WTC11 (cell line): ENCODE measurements around the gene ANGPTL2. TPM values are rescaled to one million over a fixed set of nuclear protein-coding genes. Genes with fewer than 3 reads are reported as not detected.
A peak's percentile ranks its signal among the peaks of the same experiment; 100 is the strongest.

Experiments
- ATAC-seq: fragments of 200-7000 bp; cut with Tn5 transposase; 2 replicates; pipeline ENCODE4 v1.10.0; 2021; ENCODE audit warnings: mild to moderate bottlenecking, moderate library complexity
- CTCF ChIA-PET: fragments of 300-600 bp; sonication (Branson Sonifier 250); formaldehyde crosslinking; loops from one replicate; lab custom pipeline; 2021; ENCODE audit warnings: antibody characterized with exemption; lab: Charles Lee
- POLR2A ChIA-PET: fragments of 350-600 bp; sonication (Branson Sonifier 250); formaldehyde crosslinking; loops from one replicate; lab custom pipeline; 2021; ENCODE audit warnings: antibody characterized with exemption; lab: Charles Lee
- DNase-seq: peaks from one replicate; pipeline ENCODE4 v3.0.0; 2021; ENCODE audit warnings: low spot score
- H3K27ac Mint-ChIP-seq: 2 replicates; pipeline ENCODE4 v1.8.0; 2021; ENCODE audit warnings: mixed read lengths
- H3K27me3 Mint-ChIP-seq: 2 replicates; pipeline ENCODE4 v1.8.0; 2021; ENCODE audit warnings: low read depth, mild to moderate bottlenecking, moderate library complexity, mixed read lengths
- H3K36me3 Mint-ChIP-seq: 2 replicates; pipeline ENCODE4 v1.8.0; 2021; ENCODE audit warnings: mixed read lengths
- H3K4me1 Mint-ChIP-seq: 2 replicates; pipeline ENCODE4 v1.8.0; 2022; ENCODE audit warnings: mixed read lengths
- H3K4me3 Mint-ChIP-seq: 2 replicates; pipeline ENCODE4 v1.8.0; 2021; ENCODE audit warnings: mild to moderate bottlenecking, moderate library complexity, mixed read lengths
- H3K9me3 Mint-ChIP-seq: 2 replicates; pipeline ENCODE4 v1.8.0; 2021; ENCODE audit warnings: mixed read lengths
- ATF1 ChIP-seq: sonication (generic); formaldehyde crosslinking; IDR thresholded peaks from 2 replicates; pipeline ENCODE4 v1.8.1; 2023; ENCODE audit warnings: mild to moderate bottlenecking, moderate library complexity, missing genetic modification reagents
- CREB1 ChIP-seq: sonication (generic); formaldehyde crosslinking; IDR thresholded peaks from 2 replicates; pipeline ENCODE4 v1.8.0; 2023; ENCODE audit warnings: mild to moderate bottlenecking, missing genetic modification reagents
- CREM ChIP-seq: sonication (generic); formaldehyde crosslinking; IDR thresholded peaks from 2 replicates; pipeline ENCODE4 v1.8.1; 2022; ENCODE audit warnings: mild to moderate bottlenecking, missing genetic modification reagents, moderate library complexity
- ESRRA ChIP-seq: sonication (generic); formaldehyde crosslinking; IDR thresholded peaks from 2 replicates; pipeline ENCODE4 v1.8.1; 2022; ENCODE audit warnings: mild to moderate bottlenecking, missing genetic modification reagents, borderline replicate concordance
- GABPB1 ChIP-seq: sonication (generic); formaldehyde crosslinking; IDR thresholded peaks from 2 replicates; pipeline ENCODE4 v1.8.1; 2023; ENCODE audit warnings: mild to moderate bottlenecking, missing genetic modification reagents
- NR2C2 ChIP-seq: sonication (generic); formaldehyde crosslinking; IDR thresholded peaks from 2 replicates; pipeline ENCODE4 v1.8.0; 2022; ENCODE audit warnings: mild to moderate bottlenecking, missing genetic modification reagents
- RORB ChIP-seq: fragments of 250-450 bp; sonication (Bioruptor Pico); IDR thresholded peaks from 2 replicates; pipeline ENCODE4 v1.9.0; 2021; ENCODE audit warnings: mild to moderate bottlenecking
- ZBTB21 ChIP-seq: sonication (generic); formaldehyde crosslinking; IDR thresholded peaks from 2 replicates; pipeline ENCODE4 v1.8.1; 2023; ENCODE audit warnings: mild to moderate bottlenecking, missing genetic modification reagents, borderline replicate concordance
- ZNF138 ChIP-seq: sonication (generic); formaldehyde crosslinking; conservative IDR thresholded peaks from 2 replicates; pipeline ENCODE4 v1.8.1; 2022; ENCODE audit warnings: mild to moderate bottlenecking, moderate library complexity, missing genetic modification reagents
- ZNF219 ChIP-seq: sonication (generic); formaldehyde crosslinking; IDR thresholded peaks from 2 replicates; pipeline ENCODE4 v1.8.0; 2023; ENCODE audit warnings: missing genetic modification reagents, mild to moderate bottlenecking, borderline replicate concordance
- ZNF232 ChIP-seq: sonication (generic); formaldehyde crosslinking; IDR thresholded peaks from 2 replicates; pipeline ENCODE4 v1.8.0; 2022; ENCODE audit warnings: mild to moderate bottlenecking, missing genetic modification reagents
- ZNF423 ChIP-seq: fragments of 250-450 bp; sonication (Bioruptor Pico); IDR thresholded peaks from 2 replicates; pipeline ENCODE4 v2.1.2; 2022; ENCODE audit warnings: mild to moderate bottlenecking, moderate library complexity
- total RNA-seq: library from RNA; stranded (reverse); gene quantifications from 3 replicates; pipeline ENCODE4 v1.2.3, GENCODE V29; 2021
- TF ChIP-seq, protein P1 (sequence below): sonication (generic); formaldehyde crosslinking; IDR thresholded peaks from 2 replicates; pipeline ENCODE4 v1.8.0; 2022; ENCODE audit warnings: missing genetic modification reagents
- TF ChIP-seq, protein P2 (sequence below): sonication (generic); formaldehyde crosslinking; IDR thresholded peaks from 2 replicates; pipeline ENCODE4 v1.8.0; 2022; ENCODE audit warnings: mild to moderate bottlenecking, missing genetic modification reagents
- TF ChIP-seq, protein P3 (sequence below): sonication (generic); formaldehyde crosslinking; IDR thresholded peaks from 2 replicates; pipeline ENCODE4 v1.8.0; 2023; ENCODE audit warnings: mild to moderate bottlenecking, missing genetic modification reagents
- TF ChIP-seq, protein P4 (sequence below): fragments of 250-450 bp; sonication (Bioruptor Pico); IDR thresholded peaks from 2 replicates; pipeline ENCODE4 v1.9.0; 2021; ENCODE audit warnings: mild to moderate bottlenecking, borderline replicate concordance

ANGPTL2 gene
- total RNA-seq, 1 experiment from 2014 or later: 4.5 TPM

DNA sequence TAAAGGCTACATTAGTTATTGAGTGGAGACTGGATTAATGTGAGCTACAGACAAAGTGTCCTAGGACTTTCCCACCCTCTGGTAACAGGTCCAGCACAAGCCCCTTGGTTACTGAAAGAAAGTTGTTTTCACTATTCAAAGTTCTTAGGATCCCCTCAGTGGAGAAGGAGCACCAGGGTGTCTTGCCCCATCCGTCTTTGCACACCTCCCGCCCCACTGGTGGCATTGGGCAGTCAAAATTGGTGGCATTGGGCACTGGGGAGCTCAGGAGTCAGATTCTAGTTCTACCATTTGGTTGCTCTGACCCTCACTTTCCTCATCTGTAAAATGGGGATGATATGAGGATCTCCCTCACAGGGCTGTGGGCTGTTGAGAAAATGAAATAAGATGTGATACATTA, 2.4 kb upstream of the ANGPTL2 start:
- CTCF ChIA-PET: interaction anchor here (1.7 to 1.9 kb wide), 2 partner anchors 14 to 35 kb away, joined by 5 read pairs; no protein-coding TSS in a partner anchor
- TF ChIP-seq ZBTB21 (CRISPR knock-in tag) (no peak), NR2C2 (no peak), GABPB1 (CRISPR knock-in tag) (no peak), ATF1 (CRISPR knock-in tag) (no peak), ZNF232 (CRISPR knock-in tag) (no peak), ESRRA (CRISPR knock-in tag) (no peak), CREM (CRISPR knock-in tag) (no peak), ZNF423 (no peak), ZNF138 (CRISPR knock-in tag) (no peak), ZNF219 (no peak)
- TF ChIP-seq, protein P1, sequence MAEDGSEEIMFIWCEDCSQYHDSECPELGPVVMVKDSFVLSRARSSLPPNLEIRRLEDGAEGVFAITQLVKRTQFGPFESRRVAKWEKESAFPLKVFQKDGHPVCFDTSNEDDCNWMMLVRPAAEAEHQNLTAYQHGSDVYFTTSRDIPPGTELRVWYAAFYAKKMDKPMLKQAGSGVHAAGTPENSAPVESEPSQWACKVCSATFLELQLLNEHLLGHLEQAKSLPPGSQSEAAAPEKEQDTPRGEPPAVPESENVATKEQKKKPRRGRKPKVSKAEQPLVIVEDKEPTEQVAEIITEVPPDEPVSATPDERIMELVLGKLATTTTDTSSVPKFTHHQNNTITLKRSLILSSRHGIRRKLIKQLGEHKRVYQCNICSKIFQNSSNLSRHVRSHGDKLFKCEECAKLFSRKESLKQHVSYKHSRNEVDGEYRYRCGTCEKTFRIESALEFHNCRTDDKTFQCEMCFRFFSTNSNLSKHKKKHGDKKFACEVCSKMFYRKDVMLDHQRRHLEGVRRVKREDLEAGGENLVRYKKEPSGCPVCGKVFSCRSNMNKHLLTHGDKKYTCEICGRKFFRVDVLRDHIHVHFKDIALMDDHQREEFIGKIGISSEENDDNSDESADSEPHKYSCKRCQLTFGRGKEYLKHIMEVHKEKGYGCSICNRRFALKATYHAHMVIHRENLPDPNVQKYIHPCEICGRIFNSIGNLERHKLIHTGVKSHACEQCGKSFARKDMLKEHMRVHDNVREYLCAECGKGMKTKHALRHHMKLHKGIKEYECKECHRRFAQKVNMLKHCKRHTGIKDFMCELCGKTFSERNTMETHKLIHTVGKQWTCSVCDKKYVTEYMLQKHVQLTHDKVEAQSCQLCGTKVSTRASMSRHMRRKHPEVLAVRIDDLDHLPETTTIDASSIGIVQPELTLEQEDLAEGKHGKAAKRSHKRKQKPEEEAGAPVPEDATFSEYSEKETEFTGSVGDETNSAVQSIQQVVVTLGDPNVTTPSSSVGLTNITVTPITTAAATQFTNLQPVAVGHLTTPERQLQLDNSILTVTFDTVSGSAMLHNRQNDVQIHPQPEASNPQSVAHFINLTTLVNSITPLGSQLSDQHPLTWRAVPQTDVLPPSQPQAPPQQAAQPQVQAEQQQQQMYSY: no peak
- TF ChIP-seq, protein P2, sequence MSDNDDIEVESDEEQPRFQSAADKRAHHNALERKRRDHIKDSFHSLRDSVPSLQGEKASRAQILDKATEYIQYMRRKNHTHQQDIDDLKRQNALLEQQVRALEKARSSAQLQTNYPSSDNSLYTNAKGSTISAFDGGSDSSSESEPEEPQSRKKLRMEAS (CRISPR knock-in tag): no peak
- TF ChIP-seq, protein P3, sequence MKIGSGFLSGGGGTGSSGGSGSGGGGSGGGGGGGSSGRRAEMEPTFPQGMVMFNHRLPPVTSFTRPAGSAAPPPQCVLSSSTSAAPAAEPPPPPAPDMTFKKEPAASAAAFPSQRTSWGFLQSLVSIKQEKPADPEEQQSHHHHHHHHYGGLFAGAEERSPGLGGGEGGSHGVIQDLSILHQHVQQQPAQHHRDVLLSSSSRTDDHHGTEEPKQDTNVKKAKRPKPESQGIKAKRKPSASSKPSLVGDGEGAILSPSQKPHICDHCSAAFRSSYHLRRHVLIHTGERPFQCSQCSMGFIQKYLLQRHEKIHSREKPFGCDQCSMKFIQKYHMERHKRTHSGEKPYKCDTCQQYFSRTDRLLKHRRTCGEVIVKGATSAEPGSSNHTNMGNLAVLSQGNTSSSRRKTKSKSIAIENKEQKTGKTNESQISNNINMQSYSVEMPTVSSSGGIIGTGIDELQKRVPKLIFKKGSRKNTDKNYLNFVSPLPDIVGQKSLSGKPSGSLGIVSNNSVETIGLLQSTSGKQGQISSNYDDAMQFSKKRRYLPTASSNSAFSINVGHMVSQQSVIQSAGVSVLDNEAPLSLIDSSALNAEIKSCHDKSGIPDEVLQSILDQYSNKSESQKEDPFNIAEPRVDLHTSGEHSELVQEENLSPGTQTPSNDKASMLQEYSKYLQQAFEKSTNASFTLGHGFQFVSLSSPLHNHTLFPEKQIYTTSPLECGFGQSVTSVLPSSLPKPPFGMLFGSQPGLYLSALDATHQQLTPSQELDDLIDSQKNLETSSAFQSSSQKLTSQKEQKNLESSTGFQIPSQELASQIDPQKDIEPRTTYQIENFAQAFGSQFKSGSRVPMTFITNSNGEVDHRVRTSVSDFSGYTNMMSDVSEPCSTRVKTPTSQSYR (CRISPR knock-in tag): no peak
- no peaks in the 10 kb centered on the region; the same call in none of the 2 replicates for H3K27me3 Mint-ChIP-seq
- DNase-seq (no peak), ATAC-seq (no peak)
- H3K27ac Mint-ChIP-seq: 0 out of 2 replicates have a peak overlapping the region, but pooled peaks have one; percentile 19
- H3K36me3 Mint-ChIP-seq: no peaks in the 10 kb centered on the region
- POLR2A ChIA-PET: no interaction called here
- H3K9me3 Mint-ChIP-seq: no peaks in the 10 kb centered on the region
- peaks cover 24% of the 10 kb centered on the region for H3K4me1 Mint-ChIP-seq
- H3K4me3 Mint-ChIP-seq: no peak overlapping the region

DNA sequence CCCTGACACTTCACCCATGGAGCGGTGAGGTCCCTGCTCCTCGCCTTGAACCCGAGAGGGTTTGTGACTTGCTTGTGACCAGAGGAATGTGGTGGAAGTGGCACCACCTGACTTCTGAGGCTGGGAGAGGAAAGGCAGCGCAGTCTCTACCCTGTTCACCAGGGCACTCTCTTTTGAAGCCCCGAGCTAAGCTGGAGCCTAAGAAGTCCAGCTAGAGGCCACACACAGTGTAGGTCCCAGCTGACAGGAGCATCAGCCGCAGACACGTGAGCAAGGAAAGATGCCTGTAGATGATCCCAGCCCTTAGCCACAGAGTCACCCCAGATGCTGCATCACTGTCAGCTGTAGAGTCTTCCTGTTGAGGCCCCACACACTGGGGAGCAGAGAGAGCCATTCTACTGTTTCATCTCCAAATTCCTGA, 1.7 kb upstream of the ANGPTL2 start:
- no peaks in the 10 kb centered on the region for H3K36me3 Mint-ChIP-seq
- ATAC-seq: no peak
- H3K27ac Mint-ChIP-seq: peak overlapping the region; percentile 19; the same call in 1 of the 2 replicates
- no peaks in the 10 kb centered on the region for H3K9me3 Mint-ChIP-seq
- POLR2A ChIA-PET: interaction anchor here (1.3 kb wide), 1 partner anchor 209 kb away, joined by 3 read pairs; the partner anchor contains the start of gene RALGPS1
- no peaks in the 10 kb centered on the region; the same call in none of the 2 replicates for H3K27me3 Mint-ChIP-seq
- no peak overlapping the region for H3K4me3 Mint-ChIP-seq
- H3K4me1 Mint-ChIP-seq: peaks cover 24% of the 10 kb centered on the region
- DNase-seq: no peak
- TF ChIP-seq, protein P4, sequence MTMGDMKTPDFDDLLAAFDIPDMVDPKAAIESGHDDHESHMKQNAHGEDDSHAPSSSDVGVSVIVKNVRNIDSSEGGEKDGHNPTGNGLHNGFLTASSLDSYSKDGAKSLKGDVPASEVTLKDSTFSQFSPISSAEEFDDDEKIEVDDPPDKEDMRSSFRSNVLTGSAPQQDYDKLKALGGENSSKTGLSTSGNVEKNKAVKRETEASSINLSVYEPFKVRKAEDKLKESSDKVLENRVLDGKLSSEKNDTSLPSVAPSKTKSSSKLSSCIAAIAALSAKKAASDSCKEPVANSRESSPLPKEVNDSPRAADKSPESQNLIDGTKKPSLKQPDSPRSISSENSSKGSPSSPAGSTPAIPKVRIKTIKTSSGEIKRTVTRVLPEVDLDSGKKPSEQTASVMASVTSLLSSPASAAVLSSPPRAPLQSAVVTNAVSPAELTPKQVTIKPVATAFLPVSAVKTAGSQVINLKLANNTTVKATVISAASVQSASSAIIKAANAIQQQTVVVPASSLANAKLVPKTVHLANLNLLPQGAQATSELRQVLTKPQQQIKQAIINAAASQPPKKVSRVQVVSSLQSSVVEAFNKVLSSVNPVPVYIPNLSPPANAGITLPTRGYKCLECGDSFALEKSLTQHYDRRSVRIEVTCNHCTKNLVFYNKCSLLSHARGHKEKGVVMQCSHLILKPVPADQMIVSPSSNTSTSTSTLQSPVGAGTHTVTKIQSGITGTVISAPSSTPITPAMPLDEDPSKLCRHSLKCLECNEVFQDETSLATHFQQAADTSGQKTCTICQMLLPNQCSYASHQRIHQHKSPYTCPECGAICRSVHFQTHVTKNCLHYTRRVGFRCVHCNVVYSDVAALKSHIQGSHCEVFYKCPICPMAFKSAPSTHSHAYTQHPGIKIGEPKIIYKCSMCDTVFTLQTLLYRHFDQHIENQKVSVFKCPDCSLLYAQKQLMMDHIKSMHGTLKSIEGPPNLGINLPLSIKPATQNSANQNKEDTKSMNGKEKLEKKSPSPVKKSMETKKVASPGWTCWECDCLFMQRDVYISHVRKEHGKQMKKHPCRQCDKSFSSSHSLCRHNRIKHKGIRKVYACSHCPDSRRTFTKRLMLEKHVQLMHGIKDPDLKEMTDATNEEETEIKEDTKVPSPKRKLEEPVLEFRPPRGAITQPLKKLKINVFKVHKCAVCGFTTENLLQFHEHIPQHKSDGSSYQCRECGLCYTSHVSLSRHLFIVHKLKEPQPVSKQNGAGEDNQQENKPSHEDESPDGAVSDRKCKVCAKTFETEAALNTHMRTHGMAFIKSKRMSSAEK (CRISPR knock-in tag): no peak
- TF ChIP-seq CREB1 (CRISPR knock-in tag) (no peak), RORB (CRISPR knock-in tag) (no peak), ZBTB21 (CRISPR knock-in tag) (no peak)
- TF ChIP-seq, all 79 proteins: peak for 0
- CTCF ChIA-PET: interaction anchor here (1.7 to 2.4 kb wide), 4 partner anchors 10 to 74 kb away, joined by 5 to 13 read pairs (median 8); no protein-coding TSS in a partner anchor
